Measurements from ENCODE around the gene ARSG.
"Not testable (repeated sequence)": the region's sequence is repeated elsewhere in the genome, so short reads cannot be mapped to it uniquely, and the experiment has no call there.

Gene ARSG

DNA sequence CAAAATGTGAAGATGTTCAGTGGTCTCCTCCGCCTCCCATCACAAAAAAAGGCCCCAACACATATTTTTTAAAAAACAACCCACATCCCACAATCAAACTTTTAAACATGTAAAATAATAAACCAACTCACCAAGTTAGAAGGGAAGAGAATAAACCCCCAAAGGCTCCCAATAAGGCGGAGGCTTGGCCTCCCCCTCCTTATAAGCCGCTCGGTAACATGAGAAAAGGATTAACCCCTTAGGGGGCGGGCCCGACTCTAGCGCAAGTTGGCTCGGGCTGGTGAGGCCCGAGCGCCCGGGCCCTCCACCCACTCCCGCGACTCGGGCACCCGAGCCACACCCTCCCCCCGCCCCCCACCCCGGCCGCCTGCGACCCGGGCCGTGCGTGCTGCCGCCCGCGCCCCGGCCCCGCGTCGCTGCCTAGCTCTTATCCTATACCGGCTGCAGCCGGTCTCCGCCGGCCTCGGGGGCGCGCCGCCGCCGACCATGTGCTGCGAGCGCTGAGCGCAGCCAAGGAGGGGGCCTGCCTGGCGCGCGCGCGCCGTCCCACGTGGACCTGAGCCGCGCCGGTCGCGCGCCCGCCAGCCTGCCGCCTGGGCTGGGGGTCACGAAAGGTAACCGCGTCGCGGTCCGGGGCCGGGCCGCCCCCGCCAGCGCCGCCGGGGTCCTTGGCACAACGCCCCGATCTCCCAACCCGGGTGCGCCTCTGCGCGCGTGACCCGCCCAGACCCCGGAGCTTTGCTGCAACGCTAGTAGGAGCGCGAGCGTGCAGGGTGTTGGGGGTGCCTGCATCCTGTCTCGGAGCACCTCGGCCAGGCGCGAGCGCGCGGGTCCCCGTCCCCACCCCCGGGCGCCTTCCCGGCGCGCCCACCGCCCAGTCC lies at the start of gene ARSG, which contains the start of gene SLC16A6:
ARSG (plus strand) TSS at position 541 of the 881 bp plus-strand sequence. CDS start 15,999 bp downstream, outside the sequence.
SLC16A6 (minus strand) TSS at position 173 of the 881 bp plus-strand sequence. CDS start 12,807 bp downstream, outside the sequence.
- DNase-seq = peak; percentile 86

DNA sequence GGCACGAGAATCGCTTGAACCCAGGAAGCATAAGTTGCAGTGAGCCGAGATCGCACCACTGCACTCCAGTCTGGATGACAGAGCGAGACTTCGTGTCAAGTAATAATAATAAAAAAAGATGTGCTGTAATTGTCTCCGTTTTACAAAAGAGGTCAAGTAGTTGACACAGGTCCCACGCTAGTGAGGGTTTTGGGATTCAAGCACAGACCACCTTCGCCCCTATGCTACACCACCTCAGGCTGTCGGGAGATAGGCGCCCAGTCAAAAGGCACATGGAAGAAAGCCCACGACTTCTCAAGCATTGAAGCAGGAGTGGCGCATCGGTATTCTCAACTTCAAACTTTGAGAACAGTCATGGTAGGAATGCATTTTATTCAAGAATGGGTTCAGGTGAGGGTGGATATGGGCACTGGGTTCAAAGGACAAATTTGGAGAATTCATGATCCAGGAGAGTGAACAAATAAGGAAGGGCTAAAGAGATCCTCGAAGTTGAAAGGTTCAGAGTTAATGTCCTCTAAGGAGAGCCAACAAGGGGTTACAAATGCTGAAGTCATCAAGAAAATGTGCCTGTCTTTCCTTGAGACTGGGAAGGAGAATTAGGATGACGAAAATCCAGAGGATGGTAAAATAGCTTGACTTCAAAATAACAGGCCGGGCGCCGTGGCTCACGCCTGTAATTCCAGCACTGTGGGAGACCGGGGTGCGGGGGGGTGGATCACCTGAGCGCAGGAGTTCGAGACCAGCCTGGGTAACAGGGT lies 44.8 kb upstream of the ARSG start:
- no peak for DNase-seq

DNA sequence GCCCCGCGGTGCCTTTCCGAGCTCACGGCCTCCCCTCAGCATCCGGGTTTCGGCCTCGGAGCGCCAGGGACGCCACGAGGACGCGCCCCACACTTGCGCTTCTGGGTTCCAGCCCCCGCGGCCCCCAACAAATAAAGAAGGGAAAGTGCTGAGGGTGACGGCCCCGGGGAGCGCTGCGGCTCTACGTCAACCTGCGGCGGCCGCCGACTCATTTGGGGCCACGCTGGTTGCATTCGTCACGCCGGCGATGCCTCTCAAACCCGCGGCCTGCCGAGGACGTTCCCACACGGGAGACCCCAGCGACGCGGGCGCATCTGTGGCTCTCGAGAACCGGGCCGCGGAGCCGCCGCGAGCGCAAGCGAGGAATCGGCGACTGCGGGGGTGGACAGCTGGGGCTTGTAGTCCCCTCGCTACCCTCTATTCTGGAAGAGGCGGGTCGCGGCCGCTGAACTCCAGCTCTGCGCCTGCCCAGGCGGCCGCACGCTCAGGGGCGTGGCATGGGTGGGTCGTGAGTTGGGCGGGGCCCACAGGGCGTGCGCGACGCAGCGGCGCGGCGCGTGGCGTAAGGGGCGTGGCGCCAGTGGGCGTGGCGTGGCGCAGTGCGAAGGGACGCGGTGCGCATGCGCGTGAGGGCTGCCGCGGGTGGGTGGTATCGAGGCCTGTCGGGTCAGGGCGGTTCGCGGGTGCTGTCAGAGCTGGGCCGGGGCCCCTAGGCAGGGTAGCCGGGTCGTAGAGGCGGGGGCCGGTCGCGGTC lies 43.7 kb upstream of the ARSG start, which contains the start of gene AMZ2:
AMZ2 (plus strand) TSS at position 599 of the 754 bp plus-strand sequence. CDS start 2,145 bp downstream, outside the sequence.
- peak; percentile 97 for DNase-seq

DNA sequence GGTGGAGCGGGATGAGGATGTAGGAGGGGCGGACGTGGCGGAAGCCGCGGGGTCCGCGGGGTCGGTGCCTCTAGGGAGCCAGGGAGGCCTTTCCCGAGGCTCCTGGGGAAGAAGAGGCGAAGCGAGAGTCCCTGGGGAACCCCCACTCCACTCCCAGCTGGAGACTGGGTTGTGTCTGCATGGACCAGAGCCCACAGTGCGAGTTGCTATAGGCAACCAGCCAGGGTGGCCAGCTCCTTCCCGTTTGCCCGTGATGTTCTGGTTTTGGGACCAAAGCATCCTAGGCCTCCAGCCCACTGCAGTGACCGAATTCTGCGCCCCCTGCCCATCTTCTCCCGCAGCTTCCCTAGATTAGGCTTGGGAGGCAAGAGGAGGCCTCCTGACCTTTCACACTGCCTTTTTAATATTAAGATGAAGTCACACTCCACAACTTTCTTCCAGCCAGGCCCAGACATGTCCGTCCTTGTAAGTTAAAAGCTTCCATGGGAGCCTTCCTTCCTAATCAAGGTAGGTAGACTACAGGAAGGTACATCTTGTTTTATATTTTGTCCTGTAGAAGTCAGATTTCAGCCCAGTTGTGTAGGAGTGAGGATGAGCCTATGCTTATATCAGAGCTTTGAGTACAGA lies 43.0 kb upstream of the ARSG start:
- peak; percentile 73 for DNase-seq

DNA sequence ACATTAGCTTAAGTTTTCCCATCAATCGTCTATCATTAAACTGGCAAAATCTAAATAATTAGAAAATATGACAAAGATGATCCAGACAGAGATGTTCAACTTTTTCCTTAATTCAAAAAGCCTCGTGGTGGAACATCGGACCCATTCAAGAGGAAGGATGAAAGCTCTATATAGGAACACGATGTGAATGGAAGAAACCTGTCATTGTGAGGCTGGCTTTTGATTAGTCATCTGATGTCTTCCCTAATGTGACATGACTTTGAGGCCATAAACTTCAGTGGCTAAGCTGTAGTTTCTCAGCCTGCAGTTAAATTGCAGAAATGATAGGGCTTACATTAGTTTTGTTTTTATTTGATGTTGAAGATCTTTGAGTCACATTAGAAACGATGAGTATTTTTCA lies 42.4 kb upstream of the ARSG start:
- peak; percentile 43 for DNase-seq

DNA sequence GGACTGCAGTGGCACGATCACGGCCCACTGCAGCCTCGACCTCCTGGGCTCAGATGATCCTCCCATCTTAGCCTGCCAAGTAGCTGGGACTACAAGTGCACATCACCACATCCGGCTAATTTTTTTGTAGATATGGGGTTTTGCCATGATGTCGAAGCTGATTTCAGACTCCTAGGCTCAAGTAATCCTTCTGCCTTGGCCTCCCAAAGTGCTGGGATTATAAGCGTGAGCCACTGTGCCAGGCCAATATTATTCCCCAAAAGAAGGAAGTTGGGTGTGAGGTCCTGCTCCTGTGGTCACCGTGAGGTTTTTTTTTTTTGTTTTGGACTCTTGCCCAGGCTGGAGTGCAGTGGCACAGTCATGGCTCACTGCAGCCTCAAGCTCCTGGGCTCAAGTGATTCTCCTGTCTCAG lies 41.9 kb upstream of the ARSG start:
- DNase-seq = no peak

DNA sequence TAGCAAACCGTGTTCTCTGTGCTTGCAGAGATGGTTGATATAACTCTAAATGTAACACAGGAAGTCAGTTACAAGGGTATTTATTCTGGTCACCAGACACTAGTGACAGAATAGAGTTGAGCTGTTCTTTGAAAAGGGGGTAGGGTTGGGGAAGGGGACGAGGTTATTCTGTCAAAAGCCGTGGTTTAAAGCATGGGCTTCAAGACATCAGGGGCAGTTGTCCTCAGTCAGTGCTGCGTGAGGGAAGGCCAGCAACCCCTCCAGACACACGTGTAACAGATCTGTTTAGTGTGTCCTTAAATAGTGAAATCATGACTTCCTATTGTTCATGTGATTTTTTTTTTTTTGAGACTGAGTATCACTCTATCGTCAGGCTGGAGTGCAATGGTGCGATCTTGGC lies 37.9 kb upstream of the ARSG start:
- not testable (repeated sequence) for DNase-seq

DNA sequence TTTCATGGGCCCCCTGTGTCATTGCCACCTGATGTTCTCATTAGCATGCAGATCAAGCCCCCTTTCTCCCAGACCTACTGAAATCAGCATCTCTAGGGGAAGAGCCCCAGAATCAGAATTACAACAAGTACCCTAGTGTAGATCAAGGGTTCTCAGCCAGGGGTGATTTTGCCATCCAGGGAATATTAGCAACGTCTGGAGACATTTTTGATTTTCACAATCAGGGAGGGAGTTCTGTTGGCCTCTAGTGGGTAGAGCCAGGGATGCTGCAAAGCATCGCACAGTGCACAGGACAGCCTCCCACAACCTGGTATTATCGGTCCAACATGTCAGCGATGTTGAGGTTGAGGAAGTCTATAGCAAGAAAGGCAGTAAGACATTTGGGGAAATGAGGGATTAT lies 36.1 kb upstream of the ARSG start:
- no peak for DNase-seq

DNA sequence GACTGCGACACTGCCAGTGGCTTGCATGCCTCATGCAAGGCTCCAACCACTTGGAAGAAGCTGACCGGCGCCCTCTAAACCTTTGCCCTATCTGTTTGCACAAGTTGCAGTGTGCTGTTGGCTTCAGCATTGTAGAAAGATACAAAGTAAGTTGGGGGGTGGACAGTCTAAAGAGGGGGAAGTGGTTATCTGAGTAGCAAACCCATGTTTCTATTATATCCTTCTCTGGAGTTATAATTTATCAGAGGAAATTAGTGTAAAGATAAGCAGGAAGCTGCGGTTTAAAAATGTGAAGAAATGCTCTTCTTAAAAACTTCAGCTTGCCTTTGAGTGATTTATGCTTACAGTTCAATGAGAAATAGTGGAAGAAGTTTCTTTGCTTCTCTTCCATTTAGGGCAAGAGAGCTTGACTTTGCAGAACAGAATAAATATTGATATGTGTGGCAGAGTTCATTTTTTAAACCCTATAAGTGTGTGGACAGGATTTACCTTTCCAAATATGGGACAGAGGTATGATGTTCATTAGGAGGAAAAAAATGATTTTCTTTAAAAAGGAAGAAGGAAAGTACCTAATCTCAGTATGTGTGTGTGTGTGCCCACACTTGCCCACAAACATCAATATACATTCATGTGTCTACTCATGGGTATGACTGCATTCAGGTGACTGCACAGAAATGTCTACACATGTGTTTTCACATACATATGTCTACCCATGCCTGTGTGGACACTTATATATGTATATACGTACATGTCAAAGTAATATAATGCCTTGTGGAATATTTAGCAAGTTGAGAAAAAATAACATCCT lies 35.4 kb upstream of the ARSG start:
- DNase-seq = no peak

DNA sequence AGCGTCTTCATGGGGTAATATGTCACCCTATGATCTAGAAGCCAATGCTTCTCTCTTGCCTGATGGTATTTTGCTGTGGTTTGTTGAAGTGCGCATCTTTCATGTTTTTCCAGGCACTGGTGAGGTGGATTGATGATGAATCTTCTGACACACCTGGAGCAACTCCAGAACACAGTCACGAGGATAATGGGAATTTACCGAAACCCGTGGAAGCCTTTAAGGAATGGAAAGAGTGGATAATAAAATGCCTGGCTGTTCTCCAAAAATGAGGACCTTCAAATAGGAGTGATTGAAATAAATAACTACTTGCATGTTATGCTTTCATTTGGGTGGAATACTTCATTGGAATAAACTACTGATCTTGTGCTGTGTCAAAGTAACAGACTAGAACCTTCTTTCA lies 34.6 kb upstream of the ARSG start:
- not testable (repeated sequence) for DNase-seq

DNA sequence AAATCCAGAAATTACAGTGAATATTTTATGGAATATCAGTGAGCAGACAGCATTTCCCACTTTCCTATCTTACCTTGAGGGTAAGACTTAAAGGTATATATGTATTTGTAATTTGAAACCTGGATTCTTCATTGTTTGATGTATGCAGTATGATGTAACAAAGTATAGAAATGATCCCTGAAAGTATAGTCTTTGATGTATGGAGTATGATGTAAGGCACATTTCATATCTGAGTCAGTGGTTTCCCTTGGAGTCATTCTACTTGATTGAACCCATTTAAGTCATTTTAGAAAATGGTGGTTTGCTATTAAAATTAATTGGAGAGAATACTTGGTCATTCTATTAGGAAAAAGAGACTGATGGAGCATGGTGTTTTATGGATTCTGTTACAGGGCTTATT lies 33.4 kb upstream of the ARSG start:
- DNase-seq = no peak

DNA sequence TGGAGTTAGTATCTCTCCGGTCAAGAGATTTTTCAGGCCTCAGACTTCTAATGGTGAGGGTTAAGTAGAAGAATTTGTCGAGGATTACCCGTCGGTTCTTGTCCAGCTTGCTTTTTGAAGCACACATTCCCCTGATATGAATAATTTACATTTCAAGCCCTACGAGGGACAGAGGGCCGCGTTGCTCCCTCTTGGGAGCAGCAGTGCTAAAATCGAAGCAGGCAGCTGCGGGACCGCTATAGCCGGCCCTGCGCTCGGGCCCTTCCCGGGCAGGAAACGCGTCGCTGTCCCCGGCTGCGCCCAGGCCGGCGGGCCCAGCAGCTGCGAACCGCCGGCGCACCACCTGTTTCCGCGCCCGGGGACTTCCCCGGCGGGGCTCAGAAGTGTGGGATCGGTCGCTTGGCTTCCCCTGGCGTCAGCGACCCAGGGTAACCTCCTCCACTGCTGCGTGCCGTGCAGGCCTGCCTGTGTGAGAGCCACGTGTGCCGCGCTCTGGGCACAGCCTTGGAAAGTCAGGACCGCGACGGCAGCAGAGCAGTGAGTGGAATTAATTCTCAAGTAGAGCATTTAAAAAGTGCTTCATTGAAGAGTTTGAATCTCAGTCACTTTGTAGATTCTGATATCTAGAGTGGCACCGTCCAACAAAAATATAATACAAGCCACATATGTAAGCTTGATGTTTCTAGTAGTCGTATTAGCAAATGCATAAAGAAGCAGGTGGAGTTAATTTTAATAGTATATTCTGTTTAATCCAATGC lies 32.2 kb upstream of the ARSG start:
- DNase-seq = peak; percentile 82

DNA sequence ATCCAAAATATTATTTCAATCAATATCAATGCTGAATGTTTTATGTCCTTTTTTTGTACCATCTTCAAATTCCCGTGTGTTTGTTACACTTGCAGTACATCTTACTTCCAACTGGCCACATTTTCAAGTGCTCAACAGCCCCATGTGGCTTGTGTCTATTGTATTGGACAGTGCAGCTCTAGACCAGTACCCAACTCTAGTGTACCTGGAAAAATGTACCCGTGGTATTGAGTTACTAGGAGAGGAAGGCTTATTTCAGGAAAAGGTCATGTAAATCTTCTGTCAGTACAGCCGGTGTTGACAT lies 31.7 kb upstream of the ARSG start:
- DNase-seq = not testable (repeated sequence)

DNA sequence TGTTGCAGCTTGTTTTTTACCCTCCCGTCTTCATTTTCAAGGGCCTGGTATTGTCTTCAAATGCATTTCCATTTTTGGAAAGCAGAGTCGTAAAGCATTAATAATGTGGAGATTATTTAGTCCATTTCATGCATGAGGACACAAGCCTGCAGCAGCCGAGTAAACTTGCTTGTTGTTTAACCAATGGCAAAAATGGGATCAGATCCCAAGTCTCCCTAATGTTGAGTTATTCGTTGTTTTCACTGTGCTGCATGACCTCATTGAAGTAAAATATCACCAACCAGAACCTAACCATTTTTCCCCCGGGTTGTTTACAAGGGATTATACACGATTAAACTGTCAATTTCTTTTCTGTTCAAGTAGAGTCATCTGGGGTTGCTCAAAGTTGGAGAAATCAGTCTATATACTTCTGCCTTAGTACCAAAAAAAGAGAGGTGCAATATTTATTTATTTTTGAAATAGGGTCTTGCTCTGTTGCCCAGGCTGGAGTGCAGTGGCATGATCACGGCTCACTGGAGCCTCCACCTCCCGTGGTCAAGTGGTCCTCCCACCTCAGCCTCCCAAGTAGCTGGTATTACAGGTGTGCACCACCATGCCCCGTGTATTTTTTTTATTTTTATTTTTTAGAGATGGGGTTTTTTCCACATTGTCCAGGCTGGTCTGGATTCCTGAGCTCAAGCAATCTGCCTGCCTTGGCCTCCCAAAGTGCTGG lies 31.1 kb upstream of the ARSG start:
- DNase-seq = no peak

DNA sequence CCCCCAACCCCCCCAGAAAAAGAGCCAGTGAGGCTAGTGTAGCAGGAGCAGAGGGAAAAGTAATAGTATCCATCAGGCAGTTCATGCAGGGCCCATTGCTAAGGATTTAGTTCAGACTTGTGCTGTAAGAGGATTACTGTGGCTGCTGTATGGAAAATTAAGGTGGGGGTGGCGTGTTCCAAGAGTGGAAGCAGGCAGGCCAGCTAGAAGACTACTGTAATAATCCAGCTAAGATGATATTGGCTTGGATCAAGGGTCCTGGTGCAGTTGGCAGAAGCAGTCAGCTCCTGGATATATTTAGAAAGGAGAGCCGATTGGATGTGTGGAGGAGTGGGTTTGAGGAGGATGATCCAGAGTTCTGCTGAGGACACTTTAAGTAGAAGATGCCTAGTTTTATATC lies 28.8 kb upstream of the ARSG start:
- DNase-seq = not testable (repeated sequence)

DNA sequence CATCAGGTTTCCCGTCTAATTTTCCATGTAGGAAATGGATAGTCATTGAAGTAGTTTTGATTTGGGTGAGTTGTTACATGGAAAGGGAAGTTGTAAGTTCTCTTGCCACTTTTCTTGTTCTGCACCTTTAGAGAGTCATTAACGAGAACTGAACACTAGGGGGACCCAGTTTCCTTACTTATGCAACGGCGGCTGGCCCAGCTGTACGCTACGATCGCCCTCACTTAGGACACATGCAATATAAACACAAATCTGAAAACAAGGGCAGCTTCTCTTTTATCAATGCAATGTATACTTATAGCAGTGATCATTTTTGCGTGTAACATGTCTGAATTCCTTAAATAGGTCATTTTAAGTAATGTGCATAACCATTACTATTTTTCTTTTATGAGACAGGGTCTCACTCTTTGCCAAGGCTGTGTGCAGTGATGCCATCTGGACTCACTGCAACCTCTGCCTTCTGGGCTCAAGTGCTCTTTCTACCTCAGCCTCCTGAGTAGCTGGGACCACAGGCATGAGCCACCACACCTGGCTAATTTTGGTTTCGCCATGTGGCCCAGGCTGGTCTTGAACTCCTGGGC lies 28.1 kb upstream of the ARSG start:
- DNase-seq = not testable (repeated sequence)

DNA sequence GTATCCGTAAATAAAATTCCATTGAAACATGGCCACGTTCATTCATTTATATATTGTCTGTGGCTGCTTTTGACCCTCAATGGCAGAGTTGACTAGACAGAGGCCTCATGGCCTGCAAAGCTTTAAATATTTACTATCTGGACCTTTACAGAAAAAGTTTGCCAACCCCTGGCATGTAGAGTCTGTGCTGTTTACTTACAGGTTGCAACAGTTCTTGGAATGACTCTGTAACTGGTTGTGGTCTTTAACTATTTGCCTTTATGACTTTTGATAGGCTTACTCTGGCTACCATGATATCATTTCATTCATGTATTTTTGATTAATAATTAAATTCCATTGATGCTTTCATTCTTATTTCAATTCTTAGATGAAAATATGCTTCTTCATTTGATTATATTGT lies 25.5 kb upstream of the ARSG start:
- DNase-seq = not testable (repeated sequence)

DNA sequence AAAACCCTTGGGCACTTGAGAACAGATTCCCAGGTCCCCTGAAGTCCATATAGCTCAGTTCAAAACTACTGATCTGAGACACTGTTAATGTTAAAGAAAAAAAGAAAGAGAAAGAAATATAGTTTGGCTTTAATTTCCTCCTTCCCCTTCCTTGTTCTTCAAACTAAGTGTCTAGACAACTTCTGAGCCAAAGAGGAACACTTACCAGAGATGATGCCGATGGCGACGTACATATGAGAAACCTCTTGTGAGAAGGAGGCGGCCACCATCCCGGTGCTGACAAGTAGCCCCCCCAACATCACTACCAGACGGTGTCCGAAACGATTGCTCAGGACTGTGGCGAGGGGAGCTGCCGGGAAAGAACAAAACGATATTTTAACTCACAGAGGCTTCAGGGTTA lies 17.6 kb upstream of the ARSG start:
- no peak for DNase-seq

DNA sequence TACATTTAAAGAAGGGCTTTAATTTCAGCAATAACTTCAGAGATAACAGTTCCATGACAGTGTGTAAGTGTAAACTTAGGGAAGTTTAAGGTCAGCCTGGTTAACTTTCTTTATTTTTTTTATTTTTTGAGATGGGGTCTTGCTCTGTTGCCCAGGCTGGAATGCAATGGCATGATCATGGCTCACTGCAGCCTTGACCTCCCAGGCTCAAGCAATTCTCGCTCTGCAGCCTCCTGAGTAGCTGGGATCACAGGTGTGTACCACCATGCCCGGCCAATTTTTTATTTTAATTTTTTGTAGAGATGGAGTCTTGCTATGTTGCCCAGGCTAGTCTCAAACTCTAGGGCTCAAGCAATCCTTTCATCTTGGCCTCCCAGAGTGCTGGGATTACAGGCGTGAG lies 15.0 kb upstream of the ARSG start:
- not testable (repeated sequence) for DNase-seq

DNA sequence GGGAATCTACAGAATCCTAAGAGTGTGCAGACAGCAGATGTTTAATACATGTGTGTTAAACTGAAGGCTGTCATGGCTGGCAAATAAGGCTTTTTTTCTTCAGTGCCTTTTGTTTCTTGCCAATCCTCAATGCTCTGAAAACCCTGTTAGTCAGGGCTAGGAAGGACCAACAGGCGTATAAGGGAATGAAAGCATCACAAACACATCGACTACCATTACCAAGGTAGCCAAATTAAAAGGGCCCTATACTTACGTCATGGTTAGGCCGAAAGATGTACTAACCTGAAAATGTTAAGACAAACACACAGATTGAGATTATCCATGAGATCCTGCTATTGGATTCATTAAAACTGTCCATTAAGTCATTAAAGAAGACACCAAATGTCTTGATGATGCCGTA lies 13.5 kb upstream of the ARSG start:
- DNase-seq = no peak

All from stimulated activated CD4-positive, alpha-beta T cell treated with anti-CD3 and anti-CD28 coated beads, Interleukin-15, amount 100 ng/mL, for 24 hours (primary cell).